CD14-positive monocyte (primary cell): ENCODE data around the gene SAMHD1. TPM values are rescaled to one million over a fixed set of nuclear protein-coding genes. Genes with fewer than 3 reads are reported as not detected.

Experiments
- DNase-seq, 3 donors: peaks; one replicate each; pipeline ENCODE4 v3.0.0-alpha.2; 2011 to 2022
- H2AFZ ChIP-seq: 2 replicates; pipeline ENCODE4 v1.6.0; 2012; ENCODE audit warnings: mild to moderate bottlenecking, low read depth, low read length, inconsistent platforms; ENCODE audit not compliant: insufficient read depth, poor library complexity, severe bottlenecking
- H3K27ac ChIP-seq, 2 donors: 1 replicate in 1 of 2; 2 replicates in 1 of 2; pipeline ENCODE4 v1.5.1; 2012 to 2013; ENCODE audit warnings: low read length in 2 of 2, control low read depth in 1 of 2, inconsistent platforms in 1 of 2, low read depth in 1 of 2, mild to moderate bottlenecking in 1 of 2
- H3K27me3 ChIP-seq, 2 donors: one replicate each; pipeline versions ENCODE4 v1.6.0 to v1.6.1; 2011 to 2013; ENCODE audit warnings: low read length in 2 of 2; ENCODE audit not compliant: control insufficient read depth in 2 of 2, insufficient read depth in 2 of 2
- H3K36me3 ChIP-seq, 2 donors: replicated peaks in 1 of 2; 1 replicate in 1 of 2; 2 replicates in 1 of 2; pipeline versions ENCODE4 v1.5.1 to v1.6.1; 2012 to 2013; ENCODE audit warnings: low read length in 2 of 2, control low read depth in 1 of 2, inconsistent platforms in 1 of 2, mild to moderate bottlenecking in 1 of 2; ENCODE audit not compliant: insufficient read depth in 2 of 2, control insufficient read depth in 1 of 2
- H3K4me1 ChIP-seq, 2 donors: 1 replicate in 1 of 2; 2 replicates in 1 of 2; pipeline versions ENCODE4 v1.5.1 to v1.6.1; 2012 to 2013; ENCODE audit warnings: low read length in 2 of 2, control low read depth in 1 of 2, inconsistent platforms in 1 of 2, mild to moderate bottlenecking in 1 of 2, moderate library complexity in 1 of 2; ENCODE audit not compliant: insufficient read depth in 2 of 2, control insufficient read depth in 1 of 2
- H3K4me2 ChIP-seq: replicated peaks from 2 replicates; pipeline ENCODE3; 2012; ENCODE audit warnings: low read length, moderate library complexity, mild to moderate bottlenecking; ENCODE audit not compliant: poor library complexity, severe bottlenecking; ENCODE audit errors: extremely low read depth
- H3K4me3 ChIP-seq, 3 experiments: fragments of 200-600 bp in 1 of 3; sonication (generic) in 1 of 3; replicated peaks in 1 of 3; 1 replicate in 2 of 3; 2 replicates in 1 of 3; pipeline ENCODE4 v1.5.1; 2011 to 2013; ENCODE audit warnings: low read length in 3 of 3, mild to moderate bottlenecking in 3 of 3, control low read depth in 2 of 3, low read depth in 2 of 3, inconsistent platforms in 1 of 3, moderate library complexity in 1 of 3
- H3K79me2 ChIP-seq: 2 replicates; pipeline ENCODE4 v1.6.0; 2012; ENCODE audit warnings: mild to moderate bottlenecking, control low read depth, inconsistent platforms, low read length, moderate library complexity; ENCODE audit not compliant: insufficient read depth
- H3K9ac ChIP-seq: 2 replicates; pipeline ENCODE4 v1.6.0; 2017; ENCODE audit warnings: low read length, mild to moderate bottlenecking; ENCODE audit not compliant: insufficient read depth, poor library complexity, severe bottlenecking
- H3K9me3 ChIP-seq, 2 donors: replicated peaks in 1 of 2; 1 replicate in 1 of 2; 2 replicates in 1 of 2; pipeline versions ENCODE4 v1.5.1 to v1.6.1; 2012 to 2013; ENCODE audit warnings: low read length in 2 of 2, control low read depth in 1 of 2; ENCODE audit not compliant: control insufficient read depth in 1 of 2, insufficient read depth in 1 of 2
- H4K20me1 ChIP-seq: 2 replicates; pipeline ENCODE4 v1.6.0; 2012; ENCODE audit warnings: mild to moderate bottlenecking, low read length, control low read depth, moderate library complexity; ENCODE audit not compliant: insufficient read depth
- H3K27ac Mint-ChIP-seq, 7 donors: one replicate each; pipeline ENCODE4 v1.8.0; 2020; ENCODE audit warnings: mild to moderate bottlenecking in 7 of 7, mixed read lengths in 7 of 7, moderate library complexity in 6 of 7, inconsistent platforms in 2 of 7
- H3K27me3 Mint-ChIP-seq, 3 donors: one replicate each; pipeline ENCODE4 v1.8.0; 2021 to 2022; ENCODE audit warnings: low read depth in 3 of 3, mild to moderate bottlenecking in 3 of 3, mixed read lengths in 3 of 3, moderate library complexity in 3 of 3, inconsistent platforms in 1 of 3
- H3K36me3 Mint-ChIP-seq, 2 donors: one replicate each; pipeline ENCODE4 v1.8.0; 2020; ENCODE audit warnings: mixed read lengths in 2 of 2, inconsistent platforms in 1 of 2, mild to moderate bottlenecking in 1 of 2
- H3K4me1 Mint-ChIP-seq: one replicate; pipeline ENCODE4 v1.8.0; 2020; ENCODE audit warnings: mild to moderate bottlenecking, mixed read lengths
- H3K4me3 Mint-ChIP-seq, 2 donors: one replicate each; pipeline ENCODE4 v1.8.0; 2020; ENCODE audit warnings: mild to moderate bottlenecking in 2 of 2, mixed read lengths in 2 of 2, moderate library complexity in 1 of 2
- H3K9me3 Mint-ChIP-seq, 7 donors: one replicate each; pipeline ENCODE4 v1.8.0; 2020 to 2022; ENCODE audit warnings: mixed read lengths in 7 of 7, mild to moderate bottlenecking in 6 of 7, moderate library complexity in 6 of 7, inconsistent platforms in 2 of 7
- WGBS: methylation state at CpG from one replicate; pipeline ENCODE4 v1.1.5; 2013; ENCODE audit warnings: missing lambda C conversion rate; ENCODE audit not compliant: insufficient coverage; 5-methylcytosine and 5-hydroxymethylcytosine counted together
- intact Hi-C, 2 donors: fragments of 100-400 bp; cut with micrococcal nuclease; formaldehyde crosslinking; loops; one replicate each; pipeline versions ENCODE4 v1.15.0 to v1.15.1; 2023
- polyA plus RNA-seq, 3 donors: library from polyadenylated mRNA; depleted of rRNA in 1 of 3; unstranded in 2 of 3; stranded (reverse) in 1 of 3; fragments of 300-500 nt in 2 of 3; fragments of >200 nt in 1 of 3; fragmentation: Illumina TruSeq in 2 of 3; gene quantifications; 1 replicate in 2 of 3; 2 replicates in 1 of 3; pipeline ENCODE4 v1.2.3, GENCODE V29; 2012 to 2021
- TF ChIP-seq, protein P1 (sequence below): fragments of 200-600 bp; IDR thresholded peaks from one replicate; pipeline ENCODE4 v1.8.0; 2022; ENCODE audit warnings: antibody characterized with exemption, mild to moderate bottlenecking

SAMHD1 gene
- polyA plus RNA-seq, 3 donors: 232 to 796 (median 590) TPM

DNA sequence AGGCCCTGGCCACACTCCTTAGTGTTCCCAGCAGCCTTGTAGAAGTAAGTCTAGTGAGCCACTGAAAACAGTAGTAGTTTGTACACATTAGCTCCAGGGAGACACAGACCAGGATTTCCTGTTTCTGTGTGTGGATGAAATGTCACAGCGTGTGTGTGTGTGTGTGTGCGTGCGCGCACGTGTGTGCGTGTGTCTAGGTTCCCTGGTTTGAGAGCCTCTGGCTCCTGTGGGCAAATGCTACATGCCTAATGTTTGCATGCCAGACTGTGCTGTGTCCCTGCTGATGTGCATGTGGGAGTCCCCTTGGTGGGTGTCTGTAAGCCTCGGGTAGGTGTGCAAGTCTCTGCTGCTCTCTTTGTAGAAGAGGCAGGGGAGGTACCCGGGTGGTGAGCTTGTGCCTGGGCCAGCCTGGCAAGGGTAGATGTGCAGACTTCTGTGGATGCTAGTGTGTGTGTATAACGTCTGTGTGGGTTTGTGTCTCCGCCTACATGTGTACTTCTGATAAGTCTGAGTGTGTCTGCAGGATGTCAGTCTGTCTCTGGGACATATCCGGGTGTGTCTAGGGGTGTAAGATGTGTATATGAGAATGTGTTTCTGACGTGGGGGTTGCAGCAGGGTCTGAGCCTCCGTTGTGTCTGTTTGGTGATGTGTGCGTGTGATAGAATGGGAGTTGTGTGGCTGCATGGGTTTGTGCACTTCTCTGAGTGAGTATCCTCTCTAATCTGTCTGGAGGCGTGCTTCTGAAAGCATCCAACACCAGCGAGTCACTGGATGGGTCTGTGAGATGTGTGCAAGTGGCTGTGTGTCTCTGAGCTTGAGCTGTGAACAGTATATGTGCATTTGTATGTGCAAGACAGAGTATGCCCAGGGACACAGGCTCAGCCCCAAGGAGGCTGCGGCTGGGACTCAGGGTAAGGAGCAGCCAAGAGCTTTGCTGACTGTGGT lies 94.5 kb downstream of the SAMHD1 start:
- peaks cover 58% of the 10 kb centered on the region for H3K4me1 Mint-ChIP-seq
- H3K36me3 Mint-ChIP-seq: peaks cover 20 to 28% of the 10 kb centered on the region in 2 donors
- H2AFZ ChIP-seq: no peak overlapping the region
- H3K9me3 Mint-ChIP-seq: peaks cover 0 to 3% (median 0%) of the 10 kb centered on the region in 7 donors
- H3K79me2 ChIP-seq: peaks cover 14% of the 10 kb centered on the region
- peaks cover 24% of the 10 kb centered on the region in 2 donors for H3K4me1 ChIP-seq
- DNase-seq: peak; percentile 41 to 56 (median 41)
- WGBS: 50% methylated on average over 16 of the region's 17 CpGs
- H4K20me1 ChIP-seq: peaks cover 74% of the 10 kb centered on the region
- peaks cover 3 to 5% (median 5%) of the 10 kb centered on the region in 3 donors for H3K27me3 Mint-ChIP-seq
- H3K9me3 ChIP-seq: no peaks in the 10 kb centered on the region
- H3K27ac Mint-ChIP-seq: peak overlapping the region in 3 of 7 donors; percentile 27 to 37 (median 29)
- peaks cover 3 to 7% of the 10 kb centered on the region in 2 donors for H3K36me3 ChIP-seq
- no peak overlapping the region for H3K4me2 ChIP-seq
- H3K4me3 Mint-ChIP-seq: no peak overlapping the region
- intact Hi-C loops: no loop called here
- H3K27me3 ChIP-seq: peaks cover 0 to under 1% of the 10 kb centered on the region in 2 donors
- H3K4me3 ChIP-seq: no peak overlapping the region
- H3K27ac ChIP-seq: no peak overlapping the region
- TF ChIP-seq, protein P1, sequence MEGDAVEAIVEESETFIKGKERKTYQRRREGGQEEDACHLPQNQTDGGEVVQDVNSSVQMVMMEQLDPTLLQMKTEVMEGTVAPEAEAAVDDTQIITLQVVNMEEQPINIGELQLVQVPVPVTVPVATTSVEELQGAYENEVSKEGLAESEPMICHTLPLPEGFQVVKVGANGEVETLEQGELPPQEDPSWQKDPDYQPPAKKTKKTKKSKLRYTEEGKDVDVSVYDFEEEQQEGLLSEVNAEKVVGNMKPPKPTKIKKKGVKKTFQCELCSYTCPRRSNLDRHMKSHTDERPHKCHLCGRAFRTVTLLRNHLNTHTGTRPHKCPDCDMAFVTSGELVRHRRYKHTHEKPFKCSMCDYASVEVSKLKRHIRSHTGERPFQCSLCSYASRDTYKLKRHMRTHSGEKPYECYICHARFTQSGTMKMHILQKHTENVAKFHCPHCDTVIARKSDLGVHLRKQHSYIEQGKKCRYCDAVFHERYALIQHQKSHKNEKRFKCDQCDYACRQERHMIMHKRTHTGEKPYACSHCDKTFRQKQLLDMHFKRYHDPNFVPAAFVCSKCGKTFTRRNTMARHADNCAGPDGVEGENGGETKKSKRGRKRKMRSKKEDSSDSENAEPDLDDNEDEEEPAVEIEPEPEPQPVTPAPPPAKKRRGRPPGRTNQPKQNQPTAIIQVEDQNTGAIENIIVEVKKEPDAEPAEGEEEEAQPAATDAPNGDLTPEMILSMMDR: no peak
- no peak overlapping the region for H3K9ac ChIP-seq

DNA sequence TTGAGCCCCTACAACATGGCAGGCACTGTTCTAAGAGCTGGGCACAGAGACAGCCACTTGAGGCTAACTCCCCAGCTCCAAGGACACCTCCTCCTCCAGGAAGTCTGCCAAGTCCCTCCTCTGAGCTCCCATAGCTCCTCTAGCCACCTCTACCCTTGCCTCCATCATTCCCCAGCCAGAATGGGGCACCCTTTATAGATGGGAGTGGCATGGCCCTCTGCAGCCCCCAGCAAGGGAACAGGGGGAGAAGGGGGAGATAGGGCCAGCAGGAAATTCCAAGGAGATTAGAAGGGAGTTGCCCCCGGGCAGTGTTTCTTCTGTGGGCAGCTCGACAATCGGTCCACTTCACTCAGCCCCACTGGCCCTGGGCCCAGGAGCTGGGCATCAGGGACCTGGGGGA lies 95.3 kb downstream of the SAMHD1 start:
- Mint-ChIP-seq H3K4me3 (no peak overlapping the region), H3K27ac (peak overlapping the region in 4 of 7 donors; percentile 2 to 87 (median 46)), H3K9me3 (peaks cover 0 to 3% (median 0%) of the 10 kb centered on the region in 7 donors), H3K27me3 (peaks cover 0 to 4% (median 3%) of the 10 kb centered on the region in 3 donors), H3K4me1 (peaks cover 50% of the 10 kb centered on the region), H3K36me3 (peaks cover 22 to 24% of the 10 kb centered on the region in 2 donors)
- no peak overlapping the region for H3K4me3 ChIP-seq
- H3K9ac ChIP-seq: no peak overlapping the region
- H2AFZ ChIP-seq: no peak overlapping the region
- H3K9me3 ChIP-seq: no peaks in the 10 kb centered on the region
- no CpG with 5 or more reads among the region's 3 CpGs for WGBS
- peaks cover 3 to 7% of the 10 kb centered on the region in 2 donors for H3K36me3 ChIP-seq
- TF ChIP-seq, protein P1: no peak
- H3K4me2 ChIP-seq: no peak overlapping the region
- peaks cover 70% of the 10 kb centered on the region for H4K20me1 ChIP-seq
- intact Hi-C loops: no loop called here
- H3K27me3 ChIP-seq: no peaks in the 10 kb centered on the region
- peaks cover 16% of the 10 kb centered on the region in 2 donors for H3K4me1 ChIP-seq
- H3K79me2 ChIP-seq: peaks cover 7% of the 10 kb centered on the region
- no peak for DNase-seq
- H3K27ac ChIP-seq: no peak overlapping the region
